Measurements from ENCODE around the gene IL17REL.

The IL17REL gene

GRCh38 chr22:50012211-50013181 lies at the start of gene IL17REL:
Gene IL17REL (minus strand): TSS chr22:50012765. CDS start chr22:50012646, 119 bp downstream.
- DNase-seq (ENCODE audit: low read depth), result no peak

DNA sequence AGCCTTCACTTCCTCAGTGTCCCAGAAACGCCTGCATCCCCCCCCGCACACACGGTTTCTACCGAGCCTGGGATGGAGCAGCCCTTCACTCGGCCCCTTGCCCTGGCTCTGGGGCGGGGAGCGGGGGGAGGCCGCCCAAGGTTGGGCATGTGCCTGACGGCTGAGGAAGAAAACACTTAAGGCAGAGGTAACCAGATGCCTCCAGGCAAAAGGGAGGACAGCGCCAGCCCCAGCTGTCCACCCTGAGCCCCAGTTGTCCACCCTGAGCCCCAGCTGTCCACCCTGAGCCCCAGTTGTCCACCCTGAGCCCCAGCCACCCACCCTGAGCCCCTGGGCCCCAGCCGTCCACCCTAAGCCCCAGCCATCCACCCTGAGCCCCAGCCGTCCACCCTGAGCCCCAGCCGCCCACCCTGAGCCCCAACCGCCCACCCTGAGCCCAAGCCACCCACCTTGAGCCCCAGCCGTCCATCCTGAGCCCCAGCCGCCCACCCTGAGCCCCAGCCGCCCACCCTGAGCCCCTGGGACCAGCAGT lies 49.3 kb upstream of the IL17REL start:
- no peak for DNase-seq (ENCODE audit: low read depth)

- DNase-seq (ENCODE audit: low read depth), result no peak
These were observed 48.7 kb upstream of the IL17REL start for GRCh38 chr22:50061141-50061823.

- DNase-seq (ENCODE audit: low read depth), result no peak
These were observed 48.0 kb upstream of the IL17REL start for GRCh38 chr22:50060441-50061140.

GRCh38 chr22:50059881-50060262 lies 47.3 kb upstream of the IL17REL start:
- no peak for DNase-seq (ENCODE audit: low read depth)

- no peak for DNase-seq (ENCODE audit: low read depth)
These were observed 46.6 kb upstream of the IL17REL start for GRCh38 chr22:50058906-50059880.

DNA sequence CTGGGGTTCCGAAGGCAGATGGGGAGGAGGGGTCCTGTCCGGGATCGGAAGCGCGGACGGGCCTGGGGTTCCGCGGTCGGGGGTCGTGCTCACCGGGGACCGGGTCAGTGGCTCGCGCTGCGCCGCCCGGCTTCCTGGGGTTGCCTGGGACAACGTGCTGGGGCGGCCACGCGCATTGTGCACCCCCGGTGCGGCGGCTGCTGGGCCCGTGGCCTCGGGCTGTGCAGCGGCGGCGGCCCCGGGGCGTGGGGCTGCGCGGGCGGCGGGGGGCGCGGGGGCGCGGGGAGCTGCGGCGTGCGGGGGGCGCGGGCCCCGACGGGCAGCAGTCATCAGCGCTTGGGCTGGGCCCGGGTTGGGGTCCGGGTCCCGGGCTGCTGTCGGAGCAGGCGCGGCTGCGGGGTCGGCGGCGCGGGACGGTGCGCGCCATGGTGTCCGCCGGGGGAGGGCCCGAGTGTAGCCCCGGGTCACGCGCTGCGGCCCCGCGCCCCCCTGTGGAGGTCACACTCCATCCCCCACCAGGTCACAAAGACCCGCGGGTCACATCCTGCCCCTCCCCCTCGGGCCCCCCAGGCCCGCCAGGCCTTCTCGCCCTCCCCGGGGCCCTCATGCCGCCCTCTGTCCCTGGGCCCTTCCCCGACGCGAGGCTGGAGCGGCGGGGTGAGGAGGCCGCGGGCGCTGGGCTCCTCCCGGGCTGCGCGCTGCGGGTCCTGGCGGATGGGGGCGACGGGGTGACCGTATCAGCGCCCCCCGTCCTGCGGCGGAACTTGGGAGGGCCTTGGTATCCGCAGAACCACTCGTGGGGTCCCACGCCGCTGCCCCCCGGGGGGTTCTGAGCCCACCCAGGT lies 45.7 kb upstream of the IL17REL start, which contains the start of gene TTLL8:
TTLL8 (minus strand) TSS at position 238 of the 845 bp plus-strand sequence.
- no peak for DNase-seq (ENCODE audit: low read depth)

- no peak for DNase-seq (ENCODE audit: low read depth)
These were observed 44.9 kb upstream of the IL17REL start for GRCh38 chr22:50057278-50058060.

DNA sequence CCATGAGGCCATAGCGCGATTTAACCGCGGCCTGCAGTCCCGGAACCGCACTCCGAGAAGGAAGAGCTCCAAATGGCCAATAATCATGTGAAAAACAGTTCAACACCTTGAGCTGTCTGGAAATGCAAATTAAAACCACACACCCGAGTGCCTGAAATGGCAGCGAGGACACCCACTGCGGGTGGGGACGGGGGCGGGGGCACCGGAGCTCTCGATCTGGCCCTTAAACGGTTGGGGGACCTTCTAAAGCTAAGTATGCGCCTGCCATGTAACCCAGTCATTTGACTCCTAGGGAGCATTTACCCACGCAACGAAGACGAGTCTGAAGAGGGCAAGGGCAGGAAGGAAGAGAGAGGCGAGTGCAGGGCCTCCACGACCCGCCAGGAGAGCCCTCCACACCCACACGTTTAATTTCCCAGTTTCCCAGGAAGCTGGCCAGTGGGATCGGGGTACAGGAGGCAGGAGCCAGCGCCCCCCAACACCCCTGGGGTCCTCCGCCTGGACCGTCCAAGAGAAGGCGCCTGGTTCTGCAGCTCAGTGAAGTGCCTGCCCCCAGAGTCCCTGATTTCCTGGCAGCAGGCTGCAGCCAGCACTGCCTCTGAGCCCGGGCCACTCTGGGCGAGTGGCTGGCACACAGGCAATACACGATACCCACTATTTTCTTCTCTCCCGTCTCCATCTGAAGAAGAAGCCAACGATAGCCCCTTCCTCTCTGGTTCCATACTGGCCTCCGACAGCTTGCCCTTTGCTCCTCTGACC lies 43.8 kb upstream of the IL17REL start:
- no peak for DNase-seq (ENCODE audit: low read depth)

DNA sequence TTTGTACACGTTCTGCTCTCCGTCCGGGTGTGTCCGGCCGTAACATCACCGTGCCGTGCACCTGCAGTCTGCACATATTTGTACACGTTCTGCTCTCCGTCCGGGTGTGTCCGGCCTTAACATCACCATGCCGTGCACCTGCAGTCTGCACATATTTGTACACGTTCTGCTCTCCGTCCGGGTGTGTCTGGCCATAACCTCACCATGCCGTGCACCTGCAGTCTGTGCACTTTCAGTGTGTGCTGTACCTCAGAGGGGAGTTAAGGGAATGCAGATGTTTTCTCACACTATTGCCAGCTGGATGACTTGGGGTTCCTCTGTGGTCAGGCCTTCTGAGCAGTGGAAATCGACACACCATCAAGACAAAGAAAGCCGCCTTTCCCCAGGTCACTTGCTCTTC lies 41.3 kb upstream of the IL17REL start:
- no peak for DNase-seq (ENCODE audit: low read depth)

DNA sequence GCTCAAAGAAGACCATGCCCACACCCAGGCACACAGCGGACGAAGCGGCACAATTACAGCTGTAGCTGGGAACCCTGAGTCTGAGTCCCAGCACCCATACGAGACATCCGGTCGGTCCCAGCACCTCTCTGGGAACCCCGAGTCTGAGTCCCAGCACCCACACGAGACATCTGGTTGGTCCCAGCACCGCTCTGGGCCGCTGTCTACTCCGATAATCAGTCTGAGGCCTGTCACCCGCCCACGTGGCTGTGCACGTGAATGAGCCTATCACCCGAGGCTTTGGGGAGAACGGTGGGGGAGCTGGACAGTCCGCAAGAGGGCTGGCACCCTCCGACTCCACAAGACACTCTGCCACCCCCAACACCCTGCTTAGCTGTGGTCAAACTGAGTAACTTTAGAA lies 39.4 kb upstream of the IL17REL start:
- no peak for DNase-seq (ENCODE audit: low read depth)

GRCh38 chr22:50049299-50050195 lies 37.0 kb upstream of the IL17REL start:
- DNase-seq (ENCODE audit: low read depth), result no peak

- no peak for DNase-seq (ENCODE audit: low read depth)
These were observed 36.3 kb upstream of the IL17REL start for GRCh38 chr22:50048836-50049235.

DNA sequence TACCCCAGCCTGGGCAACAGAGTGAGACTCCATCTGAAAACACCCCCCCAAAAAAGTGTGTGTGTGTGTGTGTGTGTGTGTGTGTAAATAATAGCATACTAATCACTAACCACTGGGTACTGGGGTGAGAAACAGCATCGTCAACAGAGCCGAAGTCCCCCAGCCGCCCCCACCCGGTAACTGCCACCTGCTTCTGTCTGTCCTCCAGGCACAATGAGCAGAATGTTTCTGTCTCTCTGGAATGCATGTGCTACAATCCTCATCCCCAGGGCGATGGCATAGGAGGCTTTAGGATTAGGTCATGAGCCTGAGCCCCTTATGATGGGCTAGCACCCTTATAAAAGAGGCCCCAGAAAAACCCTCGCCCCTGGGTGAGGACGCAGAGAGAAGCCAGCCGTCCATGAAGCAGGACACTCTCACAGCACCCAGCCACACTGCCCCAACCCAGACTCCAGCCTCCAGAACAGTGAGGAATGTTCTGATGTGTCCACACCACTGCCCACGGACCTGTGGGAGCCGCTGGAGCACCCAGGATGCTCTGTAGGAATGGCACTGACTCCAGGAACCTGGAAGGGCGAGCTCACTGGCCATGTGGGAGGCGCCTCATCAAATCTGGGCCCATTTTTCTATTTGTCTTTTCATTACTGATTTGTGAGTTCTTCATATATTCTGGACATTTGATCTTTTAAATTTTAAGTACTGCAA lies 35.6 kb upstream of the IL17REL start:
- no peak for DNase-seq (ENCODE audit: low read depth)

- DNase-seq (ENCODE audit: low read depth), result no peak
These were observed 34.8 kb upstream of the IL17REL start for GRCh38 chr22:50047346-50047745.

DNA sequence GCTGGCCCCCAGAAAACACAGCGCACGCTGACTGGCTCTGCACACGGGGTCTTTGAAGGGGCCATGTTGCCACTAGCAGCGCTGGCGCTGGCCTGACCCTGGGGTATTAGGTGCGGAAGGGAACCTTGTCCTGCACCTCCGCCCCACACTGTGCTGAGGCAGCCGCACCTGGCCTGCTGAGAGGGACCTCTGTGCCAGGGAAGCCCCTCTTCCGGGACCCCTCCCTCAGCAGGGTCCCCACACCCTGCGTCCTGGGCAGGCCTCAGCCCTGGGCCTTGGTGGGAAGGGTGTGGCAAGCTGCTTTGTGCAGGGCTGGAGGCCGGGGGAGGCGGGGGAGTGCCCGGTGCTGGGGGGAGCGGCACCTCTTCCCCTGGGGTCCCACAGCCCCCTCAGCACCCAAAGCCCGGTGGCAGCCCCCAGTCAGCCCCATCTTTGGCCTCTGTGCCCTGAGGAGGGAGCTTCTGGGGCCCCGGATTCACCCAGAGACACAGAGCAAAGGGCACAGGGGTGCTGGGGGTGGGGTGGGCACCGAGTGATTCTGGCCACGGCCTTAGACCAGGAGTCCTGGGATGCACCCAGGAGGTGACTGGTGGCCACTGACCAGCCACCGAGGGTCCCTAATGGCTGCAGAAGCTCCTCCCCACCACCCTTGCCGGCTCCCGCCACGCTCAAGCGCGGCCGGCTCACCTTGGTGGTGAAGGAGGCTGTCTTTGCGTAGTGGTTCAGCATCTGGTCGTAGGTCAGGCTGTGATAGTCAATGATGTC lies 34.1 kb upstream of the IL17REL start:
- DNase-seq (ENCODE audit: low read depth), result no peak

All from T-helper 22 cell (primary cell).